ENCODE data around the gene IFI16.

DNA sequence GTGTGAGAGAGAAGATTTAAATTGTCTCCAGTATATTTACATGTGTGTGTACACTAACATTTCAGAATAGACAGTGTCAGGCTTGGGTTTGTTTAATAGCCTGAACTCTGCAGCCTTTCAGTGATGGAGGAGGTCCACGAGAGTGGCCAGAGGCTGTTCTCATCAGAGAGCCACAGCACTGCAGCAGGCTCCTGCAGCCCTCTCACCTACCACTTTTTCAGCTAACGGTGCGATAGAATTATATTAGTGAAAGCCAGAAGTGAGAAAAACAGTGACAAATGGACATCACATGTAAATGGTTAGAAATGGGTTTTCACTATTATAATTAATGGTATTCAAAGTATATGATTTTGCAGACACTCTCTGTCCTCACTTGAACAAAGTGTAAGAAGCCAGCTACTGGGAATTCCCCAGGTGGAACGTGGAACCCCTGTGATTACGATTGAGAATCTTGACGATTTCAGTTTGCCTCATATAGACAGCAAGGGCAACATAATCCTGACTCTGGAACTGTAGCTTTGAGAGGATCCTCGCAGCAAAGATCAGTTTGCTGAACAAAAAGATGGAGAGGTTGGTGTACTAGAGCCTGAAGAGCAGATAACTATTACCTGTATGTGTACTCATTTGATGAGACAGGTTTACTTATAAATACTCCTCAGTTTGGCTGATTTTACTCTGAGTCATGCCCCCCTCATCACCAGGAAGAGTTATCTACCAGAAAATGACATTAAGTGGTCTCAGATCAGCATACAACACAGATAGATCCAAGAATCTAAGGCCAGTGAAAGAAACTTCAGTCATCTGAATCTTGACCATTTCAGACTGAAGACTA is 31.4 kb downstream of the IFI16 start:
- TF ChIP-seq, protein P1, sequence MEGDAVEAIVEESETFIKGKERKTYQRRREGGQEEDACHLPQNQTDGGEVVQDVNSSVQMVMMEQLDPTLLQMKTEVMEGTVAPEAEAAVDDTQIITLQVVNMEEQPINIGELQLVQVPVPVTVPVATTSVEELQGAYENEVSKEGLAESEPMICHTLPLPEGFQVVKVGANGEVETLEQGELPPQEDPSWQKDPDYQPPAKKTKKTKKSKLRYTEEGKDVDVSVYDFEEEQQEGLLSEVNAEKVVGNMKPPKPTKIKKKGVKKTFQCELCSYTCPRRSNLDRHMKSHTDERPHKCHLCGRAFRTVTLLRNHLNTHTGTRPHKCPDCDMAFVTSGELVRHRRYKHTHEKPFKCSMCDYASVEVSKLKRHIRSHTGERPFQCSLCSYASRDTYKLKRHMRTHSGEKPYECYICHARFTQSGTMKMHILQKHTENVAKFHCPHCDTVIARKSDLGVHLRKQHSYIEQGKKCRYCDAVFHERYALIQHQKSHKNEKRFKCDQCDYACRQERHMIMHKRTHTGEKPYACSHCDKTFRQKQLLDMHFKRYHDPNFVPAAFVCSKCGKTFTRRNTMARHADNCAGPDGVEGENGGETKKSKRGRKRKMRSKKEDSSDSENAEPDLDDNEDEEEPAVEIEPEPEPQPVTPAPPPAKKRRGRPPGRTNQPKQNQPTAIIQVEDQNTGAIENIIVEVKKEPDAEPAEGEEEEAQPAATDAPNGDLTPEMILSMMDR (IDR thresholded peaks at IDR 0.05), result no peak
- TF ChIP-seq POLR2A (IDR thresholded peaks at IDR 0.05), result no peak

Measured in Peyer's patch (tissue), 4 donors.